GM21528 (cell line): ENCODE data around the gene ZNF516.

Source experiments
- ATAC-seq: cut with Tn5 transposase; IDR thresholded peaks from one replicate; pipeline ENCODE4 v1.9.1; 2021; ENCODE audit warnings: mild to moderate bottlenecking, moderate library complexity; ENCODE audit not compliant: unreplicated experiment, low FRiP score

The ZNF516 gene

DNA sequence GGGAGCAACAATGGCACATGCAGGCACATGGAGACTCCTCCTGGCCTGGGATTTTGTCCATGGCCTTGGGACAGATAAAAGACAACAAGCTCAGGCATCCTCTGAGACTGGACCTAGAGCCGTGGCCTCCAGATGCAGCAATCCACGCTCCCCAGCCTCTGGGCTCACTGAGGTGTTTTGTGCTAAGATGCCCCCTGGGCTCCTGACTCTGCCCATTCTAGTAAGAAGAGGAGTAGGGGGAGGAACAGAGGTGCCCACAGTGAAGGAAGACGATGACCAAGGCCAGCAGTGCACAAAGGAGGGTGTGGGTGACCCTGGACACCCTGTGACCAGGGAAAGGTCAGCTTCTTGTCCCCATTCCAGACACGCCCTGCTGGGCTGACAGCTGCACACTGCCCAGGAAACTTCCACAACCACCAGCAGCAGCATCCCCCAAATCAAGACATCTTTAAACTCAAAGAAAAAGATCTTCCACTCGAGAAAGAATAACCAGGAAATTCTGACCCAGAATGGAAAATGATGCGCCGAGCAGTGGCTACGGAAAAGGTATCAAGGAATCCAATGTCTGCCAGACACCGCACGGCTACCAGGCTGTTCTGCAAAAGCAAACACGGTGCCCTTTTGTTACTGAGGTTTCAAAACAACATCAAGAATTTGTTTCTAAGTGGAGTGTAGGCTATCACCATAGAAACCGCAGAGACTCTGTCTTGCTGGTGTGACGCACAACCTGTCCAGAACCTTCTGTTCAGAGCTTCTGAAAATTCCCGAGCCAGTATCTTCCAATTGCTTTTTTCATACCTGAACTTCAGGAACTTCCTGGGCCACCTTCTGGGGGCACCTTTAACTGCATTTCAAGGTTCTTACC is 65.5 kb downstream of the ZNF516 start:
- ATAC-seq: no peak

DNA sequence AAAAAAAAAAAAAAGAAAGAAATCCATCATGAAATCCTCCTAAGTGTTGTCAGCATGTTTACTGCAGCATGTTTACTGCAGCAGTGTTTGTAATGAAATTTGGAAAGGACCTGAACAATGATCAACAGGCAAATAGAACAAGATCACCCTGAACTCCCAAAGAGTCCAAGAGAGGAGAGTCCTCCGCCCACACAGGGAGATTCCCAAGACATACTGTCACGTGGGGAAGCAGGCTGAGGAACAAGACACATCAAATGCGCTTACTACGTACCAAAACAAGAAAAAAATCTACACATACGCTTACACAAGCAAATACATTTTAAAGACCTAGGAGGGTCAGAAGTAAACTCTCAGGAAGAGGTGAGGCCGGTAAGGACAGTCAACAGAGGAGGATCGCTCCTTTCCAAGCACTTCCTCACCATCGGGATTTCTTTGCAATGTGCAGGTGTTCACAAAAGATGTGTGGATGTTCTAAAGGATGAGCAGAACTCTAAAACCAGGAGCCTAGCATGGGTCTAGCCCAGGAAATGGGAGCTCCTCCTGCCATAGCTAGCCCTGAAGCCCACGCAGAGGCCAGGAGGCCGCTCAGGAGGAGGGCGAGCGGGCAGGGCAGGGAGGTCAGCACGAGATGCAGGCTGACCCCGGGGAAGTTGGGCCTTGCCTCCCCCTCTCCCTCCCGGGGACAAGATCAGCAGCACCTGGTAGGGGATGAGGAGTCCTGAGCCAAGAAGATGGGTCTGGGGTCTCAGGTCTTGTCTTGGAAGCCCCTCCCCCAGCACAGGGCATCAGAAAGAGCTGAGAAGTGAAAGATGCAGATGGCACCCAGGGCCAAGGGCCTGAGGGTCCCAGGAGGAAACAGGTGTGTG is 66.4 kb downstream of the ZNF516 start:
- ATAC-seq: no peak

DNA sequence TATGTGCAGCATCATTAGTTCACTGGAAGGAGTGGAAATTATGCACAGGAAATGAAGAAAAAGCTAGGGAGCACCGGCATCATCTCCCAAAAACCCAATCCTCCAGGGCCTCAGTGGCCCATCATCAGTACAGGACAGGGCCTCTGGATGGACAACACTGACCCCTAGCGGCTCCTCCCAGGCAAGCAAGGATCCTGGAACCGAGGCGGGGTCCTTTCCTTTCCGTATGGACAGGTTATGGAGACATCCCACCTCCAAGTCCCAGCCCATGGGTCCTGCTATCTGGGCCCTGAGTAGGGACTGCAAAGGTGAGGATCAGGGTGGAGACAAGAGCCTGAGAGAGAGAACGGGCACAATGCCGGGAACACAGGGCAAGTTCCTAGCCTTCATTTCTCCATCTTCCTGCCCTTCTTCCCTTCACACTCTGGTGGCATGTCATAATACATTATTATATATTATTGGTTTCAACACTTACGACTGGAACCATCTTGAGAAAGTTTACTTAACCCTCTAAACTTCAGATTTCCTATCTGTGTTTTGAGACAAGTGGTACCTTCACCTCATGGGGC is 68.2 kb downstream of the ZNF516 start:
- ATAC-seq: no peak

GRCh38 chr18:76425146-76426131 is 69.6 kb downstream of the ZNF516 start:
- no peak for ATAC-seq

DNA sequence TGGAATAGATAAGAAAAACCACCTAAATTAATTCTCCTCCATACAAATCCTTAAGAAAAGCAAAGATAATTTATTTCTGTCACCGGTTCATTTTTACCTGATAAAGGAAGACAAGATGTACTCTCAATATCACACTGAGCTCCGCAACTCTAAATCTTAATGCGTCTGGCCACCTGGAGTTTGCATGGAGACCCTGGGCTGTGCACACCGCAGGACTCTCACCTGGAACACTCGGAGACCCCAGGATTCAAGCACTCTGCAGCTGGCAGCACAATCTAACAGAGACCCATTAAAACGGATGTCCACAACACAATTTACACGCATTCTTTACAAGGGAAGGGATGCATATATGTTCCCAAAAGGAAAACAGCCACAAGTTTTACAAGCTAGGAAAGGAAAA is 72.2 kb downstream of the ZNF516 start:
- no peak for ATAC-seq

GRCh38 chr18:76422121-76422520 is 72.9 kb downstream of the ZNF516 start:
- no peak for ATAC-seq

- no peak for ATAC-seq
These were observed 73.4 kb downstream of the ZNF516 start for GRCh38 chr18:76421685-76422078.

DNA sequence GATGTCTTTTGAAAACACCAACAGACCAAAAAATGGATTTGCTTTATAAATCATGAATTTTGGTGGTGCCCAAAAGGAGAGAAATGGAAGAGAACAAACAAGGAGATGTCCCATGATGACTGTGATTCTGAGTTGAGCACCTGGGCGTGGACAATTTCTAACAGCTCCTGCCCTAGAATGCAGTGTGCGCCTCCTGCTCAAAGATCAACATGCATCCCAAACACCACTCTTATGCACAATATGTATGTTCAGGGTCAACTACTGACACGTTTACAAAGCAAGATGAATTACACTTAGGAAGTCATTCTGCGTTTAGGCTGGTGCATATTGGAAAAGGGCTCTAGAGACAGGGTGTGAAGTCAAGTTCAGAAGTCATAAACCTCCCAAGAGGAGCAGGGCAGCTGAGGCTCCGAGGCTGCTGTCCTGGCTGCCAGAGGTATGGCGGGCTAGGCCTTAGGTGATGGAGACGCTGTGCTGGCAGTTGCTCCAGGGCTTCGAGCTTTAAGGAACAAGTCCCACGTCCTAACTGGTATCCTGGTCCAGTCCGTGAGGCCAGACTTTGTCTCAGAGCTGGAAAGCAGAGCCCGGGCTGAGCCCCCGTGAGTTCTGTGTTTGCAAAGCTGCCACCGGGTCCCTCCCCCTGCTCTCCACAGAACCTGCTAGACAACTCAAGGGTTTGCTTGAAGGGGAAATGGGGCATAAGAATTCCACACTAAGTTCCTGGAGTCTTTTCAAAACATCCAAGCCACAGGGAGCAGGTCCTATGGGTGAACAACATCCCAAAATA is 74.0 kb downstream of the ZNF516 start:
- ATAC-seq: no peak

- no peak for ATAC-seq
These were observed 75.2 kb downstream of the ZNF516 start for GRCh38 chr18:76419811-76420210.

DNA sequence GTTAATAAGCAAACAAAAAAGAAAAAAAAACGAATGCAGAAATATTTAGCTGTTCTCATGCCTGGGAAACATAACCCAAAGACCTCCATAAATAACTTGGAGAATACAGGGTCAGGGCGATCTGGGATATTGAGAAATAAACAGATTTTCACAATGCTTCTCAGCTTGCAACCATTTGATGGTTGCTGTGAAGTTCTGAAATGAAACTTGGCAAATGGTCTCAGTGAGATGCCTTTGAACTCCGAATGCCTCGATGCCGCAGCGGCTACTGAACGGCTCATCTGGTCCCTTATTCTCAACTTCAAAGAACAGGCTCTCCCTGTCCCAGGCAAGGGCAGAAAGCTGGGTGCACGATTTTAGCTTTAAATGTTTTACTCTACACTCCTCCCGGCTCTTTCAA is 78.1 kb downstream of the ZNF516 start:
- ATAC-seq: no peak

DNA sequence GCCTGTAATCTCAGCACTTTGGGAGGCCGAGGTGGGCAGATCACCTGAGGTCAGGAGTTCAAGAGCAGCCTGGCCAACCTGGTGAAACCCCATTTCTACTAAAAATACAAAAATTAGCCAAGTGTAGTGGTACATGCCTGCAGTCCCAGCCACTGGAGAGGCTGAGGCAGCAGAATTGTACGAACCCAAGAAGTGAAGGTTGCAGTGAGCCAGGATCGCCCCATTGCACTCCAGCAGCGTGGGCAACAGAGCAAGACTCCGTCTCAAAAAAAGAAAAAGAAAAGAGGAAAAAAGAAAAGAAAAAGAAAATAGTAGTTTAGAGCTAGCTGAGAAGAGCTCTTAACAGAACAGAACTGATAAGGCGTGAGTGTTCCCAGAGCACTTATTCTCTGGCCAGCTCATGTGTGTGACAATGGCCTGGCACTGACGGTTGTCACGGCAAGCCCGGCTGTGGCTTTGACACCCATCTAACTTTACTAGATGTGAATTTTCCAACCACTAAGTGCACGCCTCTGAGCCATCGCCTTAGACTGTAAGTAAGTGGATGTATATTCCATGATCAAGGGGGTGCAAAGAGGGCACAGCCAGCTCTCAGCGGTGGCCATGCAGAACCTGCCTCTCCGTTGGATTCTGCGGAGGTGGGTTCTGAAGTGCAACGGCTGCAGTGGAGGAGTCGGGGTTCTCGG is 80.0 kb downstream of the ZNF516 start:
- no peak for ATAC-seq

DNA sequence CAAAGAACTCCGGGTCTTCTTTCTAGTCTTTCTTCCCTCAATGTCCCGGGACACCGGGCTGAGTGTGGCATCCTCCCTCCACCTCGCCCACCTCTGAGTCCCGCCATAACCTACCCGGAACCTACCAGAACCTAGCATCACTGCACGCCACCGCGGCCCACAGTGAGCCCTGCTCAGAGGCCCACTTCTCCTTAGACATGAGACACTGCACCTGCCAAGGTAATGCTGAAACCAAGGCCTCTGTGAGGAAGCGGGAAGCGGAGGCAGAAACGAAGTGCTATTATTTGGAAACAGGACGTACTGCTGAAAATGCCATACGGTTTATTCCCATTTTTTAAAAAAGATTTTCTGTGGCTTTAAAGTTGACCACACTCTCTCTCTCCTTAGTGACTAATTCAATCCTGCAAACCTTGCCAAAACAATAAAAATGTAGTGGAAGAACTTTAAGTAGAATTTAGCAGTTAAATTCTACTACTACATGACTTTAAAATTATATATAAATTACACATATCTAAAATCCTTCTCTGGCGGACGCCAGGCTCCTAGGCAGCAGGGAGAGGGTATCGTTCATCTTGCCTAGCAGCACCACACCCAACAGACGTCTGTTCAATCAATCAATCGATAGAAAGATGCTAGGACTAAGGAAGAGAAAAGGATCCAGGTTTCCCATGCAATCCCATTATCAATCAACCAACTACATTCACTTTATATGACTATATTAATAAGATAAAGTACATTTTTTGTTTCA is 82.0 kb downstream of the ZNF516 start:
- no peak for ATAC-seq

DNA sequence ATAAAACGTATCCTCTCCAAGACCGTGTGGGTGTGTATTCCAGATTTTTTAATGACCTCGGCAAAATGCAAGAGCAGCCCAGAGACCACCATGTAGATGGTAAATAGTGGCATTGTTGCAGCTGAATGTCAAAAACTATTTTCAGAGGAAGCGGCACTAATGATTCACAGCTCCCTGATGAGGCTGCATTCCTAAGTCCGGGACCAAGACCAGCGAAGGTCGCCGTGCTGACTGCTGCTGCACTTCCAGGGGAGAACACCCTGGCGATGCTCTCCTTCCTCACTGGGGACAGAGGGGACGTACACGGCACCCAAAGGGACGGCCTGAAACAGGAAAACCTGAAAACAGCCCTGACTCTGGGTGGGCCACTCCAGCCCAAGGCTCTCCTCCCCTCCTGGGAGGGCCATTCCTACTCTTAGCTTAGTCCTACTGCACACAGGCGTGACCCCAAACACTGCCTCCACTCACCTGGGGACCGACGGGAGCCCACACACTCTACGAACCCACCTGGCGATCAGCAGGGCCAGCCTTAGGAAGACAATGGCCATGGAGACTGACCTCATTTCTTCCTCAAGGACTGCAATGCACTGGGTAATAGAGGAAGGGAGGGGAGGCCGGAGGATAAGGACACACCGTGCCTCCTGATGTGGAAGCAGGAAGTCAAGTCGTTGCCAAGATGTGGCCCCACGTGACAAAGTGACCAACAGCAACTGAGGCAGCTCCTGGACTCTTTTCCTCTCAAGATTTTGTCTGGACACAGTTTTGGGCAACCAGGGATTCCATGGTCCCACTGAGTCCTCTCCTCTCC is 82.8 kb downstream of the ZNF516 start:
- ATAC-seq: no peak

GRCh38 chr18:76410660-76411417 is 84.2 kb downstream of the ZNF516 start:
- ATAC-seq: no peak

- ATAC-seq: no peak
These were observed 85.0 kb downstream of the ZNF516 start for GRCh38 chr18:76410033-76410432.

DNA sequence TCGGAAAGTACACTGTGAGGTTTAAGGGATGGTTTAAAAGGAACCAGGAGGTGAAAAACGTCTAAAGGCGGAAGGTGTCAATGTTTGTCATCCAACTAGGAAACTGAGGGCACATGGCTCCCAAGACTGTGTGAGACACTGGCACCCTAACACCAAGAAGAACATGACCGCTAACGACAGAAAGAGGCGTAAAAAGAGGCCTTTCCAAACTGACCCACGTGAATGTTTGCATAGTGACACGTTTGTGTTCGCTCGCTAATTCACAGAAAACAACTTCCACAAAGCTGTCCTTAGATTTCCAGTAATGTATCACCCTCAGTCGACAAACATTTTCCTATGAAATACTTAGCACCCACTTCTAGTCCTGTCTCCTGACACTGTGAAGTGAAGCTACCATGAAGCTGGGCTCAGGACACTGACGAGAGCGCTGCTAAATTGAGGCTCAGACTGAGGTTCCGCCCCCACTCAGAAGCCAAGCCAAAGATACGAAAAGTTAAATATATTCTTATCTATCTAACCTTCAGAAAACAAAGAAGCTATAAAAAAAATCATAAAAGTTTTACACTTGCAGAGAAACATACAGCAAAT is 86.5 kb downstream of the ZNF516 start:
- no peak for ATAC-seq
